Stimulated activated CD8-positive, alpha-beta memory T cell treated with anti-CD3 and anti-CD28 coated beads, Interleukin-12 subunit alpha, Interleukin-12 subunit beta, amount 100 ng/mL, for 24 hours (primary cell): Measurements from ENCODE around the gene OR2Y1.
"Not testable (repeated sequence)": the region's sequence is repeated elsewhere in the genome, so short reads cannot be mapped to it uniquely, and the experiment has no call there.

ENCODE experiments used
- DNase-seq: peaks from one replicate; pipeline ENCODE4 v3.0.0-alpha.2; 2020; ENCODE audit errors: extremely low read depth

Gene OR2Y1

GRCh38 chr5:180739271-180739670 lies 587 bp downstream of the OR2Y1 start:
- DNase-seq, result no peak

- no peak for DNase-seq
These were observed 3.3 kb downstream of the OR2Y1 start for GRCh38 chr5:180736536-180736935.

- no peak for DNase-seq
These were observed 14.9 kb downstream of the OR2Y1 start for GRCh38 chr5:180724944-180725343.

GRCh38 chr5:180723936-180724335 lies 15.9 kb downstream of the OR2Y1 start:
- no peak for DNase-seq

GRCh38 chr5:180720486-180720885 lies 19.4 kb downstream of the OR2Y1 start:
- DNase-seq, result no peak

GRCh38 chr5:180719781-180720180 lies 20.1 kb downstream of the OR2Y1 start:
- DNase-seq, result no peak

GRCh38 chr5:180718810-180719453 lies 20.9 kb downstream of the OR2Y1 start:
- no peak for DNase-seq

- no peak for DNase-seq
These were observed 21.9 kb downstream of the OR2Y1 start for GRCh38 chr5:180717989-180718388.

- no peak for DNase-seq
These were observed 35.5 kb downstream of the OR2Y1 start for GRCh38 chr5:180704362-180704761.

GRCh38 chr5:180703912-180704311 lies 35.9 kb downstream of the OR2Y1 start:
- DNase-seq, result no peak

GRCh38 chr5:180703371-180703770 lies 36.5 kb downstream of the OR2Y1 start:
- DNase-seq, result not testable (repeated sequence)

- DNase-seq, result not testable (repeated sequence)
These were observed 39.4 kb downstream of the OR2Y1 start for GRCh38 chr5:180700440-180700839.

GRCh38 chr5:180699042-180699441 lies 40.8 kb downstream of the OR2Y1 start:
- DNase-seq, result no peak

- no peak for DNase-seq
These were observed 43.7 kb downstream of the OR2Y1 start for GRCh38 chr5:180696116-180696515.

GRCh38 chr5:180692429-180692828 lies 47.4 kb downstream of the OR2Y1 start:
- no peak for DNase-seq

GRCh38 chr5:180691046-180691445 lies 48.8 kb downstream of the OR2Y1 start:
- DNase-seq, result no peak

GRCh38 chr5:180690562-180690961 lies 49.3 kb downstream of the OR2Y1 start:
- no peak for DNase-seq

GRCh38 chr5:180689775-180690174 lies 50.1 kb downstream of the OR2Y1 start:
- no peak for DNase-seq
